GM12878 (cell line): ENCODE results near the gene PCNX4. TPM values are rescaled to one million over a fixed set of nuclear protein-coding genes. Genes with fewer than 3 reads are reported as not detected.

Experiments used
- ATAC-seq: fragments of 200-7000 bp; cut with Tn5 transposase; 3 replicates; pipeline ENCODE4 v1.9.1; 2020; ENCODE audit warnings: mild to moderate bottlenecking, moderate library complexity
- BruUV-seq: library from RNA; stranded (reverse); fragments of 400-500 nt; replicated peaks from 2 replicates; lab custom pipeline; 2021; lab: Mats Ljungman, UMichigan
- CTCF ChIA-PET: fragments of 300-600 bp; sonication (Branson Sonifier 250); formaldehyde crosslinking; extraction: SDS; loops from one replicate; lab custom pipeline; 2021; ENCODE audit warnings: inconsistent platforms; lab: Yijun Ruan, JAX
- POLR2A ChIA-PET: fragments of 350-600 bp; formaldehyde crosslinking; extraction: SDS; loops from one replicate; lab custom pipeline; 2021; ENCODE audit warnings: inconsistent platforms; lab: Charles Lee
- RAD21 ChIA-PET: fragments of 300-600 bp; sonication (Branson Sonifier 250); formaldehyde crosslinking; loops from one replicate; lab custom pipeline; 2023; ENCODE audit warnings: antibody characterized with exemption; ENCODE audit not compliant: unreplicated experiment; lab: Charles Lee
- SMC1A ChIA-PET: fragments of 300-600 bp; sonication (Branson Sonifier 250); formaldehyde crosslinking; loops from one replicate; lab custom pipeline; 2023; ENCODE audit not compliant: unreplicated experiment, uncharacterized antibody; lab: Charles Lee
- DNase-seq: peaks from one replicate; pipeline ENCODE4 v3.0.0-alpha.2; 2011; ENCODE audit warnings: low read depth, low spot score
- FAIRE-seq: peaks from 3 replicates; lab custom pipeline; 2011; peaks lifted over from hg19 to GRCh38; lab: Jason Lieb, UNC
- H2AFZ ChIP-seq: 2 replicates; pipeline ENCODE4 v1.6.0; 2011; ENCODE audit warnings: low read depth, low read length, control low read depth; ENCODE audit not compliant: control insufficient read depth
- H3K27ac ChIP-seq: 2 replicates; pipeline ENCODE4 v1.5.1; 2011; ENCODE audit warnings: control low read depth; ENCODE audit not compliant: control insufficient read depth, insufficient read depth
- H3K27me3 ChIP-seq, 2 experiments: replicated peaks in 1 of 2; 2 replicates each; pipeline versions ENCODE4 v1.6.0 to v1.6.1; 2011; ENCODE audit warnings: low read length in 1 of 2; ENCODE audit not compliant: control insufficient read depth in 2 of 2, insufficient read depth in 2 of 2
- H3K36me3 ChIP-seq, 2 experiments: 2 replicates each; pipeline ENCODE4 v1.5.1; 2011; ENCODE audit warnings: low read length in 1 of 2; ENCODE audit not compliant: control insufficient read depth in 2 of 2, insufficient read depth in 2 of 2
- H3K4me1 ChIP-seq: 2 replicates; pipeline ENCODE4 v1.6.1; 2011; ENCODE audit warnings: mild to moderate bottlenecking, low read length, moderate library complexity, mixed read lengths; ENCODE audit not compliant: control insufficient read depth, insufficient read depth
- H3K4me2 ChIP-seq: 2 replicates; pipeline ENCODE4 v1.6.0; 2011; ENCODE audit warnings: control low read depth; ENCODE audit not compliant: control insufficient read depth, insufficient read depth
- H3K4me3 ChIP-seq: fragments of 200-600 bp; sonication (generic); 2 replicates; pipeline ENCODE4 v1.5.1; 2016
- H3K79me2 ChIP-seq: 2 replicates; pipeline ENCODE4 v1.6.0; 2011; ENCODE audit warnings: low read length; ENCODE audit not compliant: control insufficient read depth, insufficient read depth
- H3K9ac ChIP-seq: 2 replicates; pipeline ENCODE4 v1.8.0; 2011; ENCODE audit warnings: low read length, control low read depth, mixed read lengths; ENCODE audit not compliant: control insufficient read depth, insufficient read depth
- H3K9me3 ChIP-seq: replicated peaks from 3 replicates; pipeline ENCODE4 v1.5.1; 2011; ENCODE audit warnings: mild to moderate bottlenecking, low read length; ENCODE audit not compliant: control insufficient read depth, insufficient read depth
- H4K20me1 ChIP-seq: 2 replicates; pipeline ENCODE4 v1.6.0; 2011; ENCODE audit not compliant: control insufficient read depth, insufficient read depth
- ATF7 ChIP-seq: fragments of 450-650 bp; IDR thresholded peaks from 2 replicates; pipeline ENCODE4 v1.6.1; 2016; ENCODE audit warnings: low read depth, mild to moderate bottlenecking
- CREB1 ChIP-seq: IDR thresholded peaks from 2 replicates; pipeline ENCODE4 v1.6.1; 2012; ENCODE audit warnings: low read depth, mild to moderate bottlenecking, inconsistent platforms
- HCFC1 ChIP-seq: fragments of 150-350 bp; IDR thresholded peaks from 2 replicates; pipeline ENCODE4 v1.6.1; 2014; ENCODE audit warnings: low read length
- HDAC6 ChIP-seq: fragments of 200-600 bp; sonication (generic); IDR thresholded peaks from one replicate; pipeline ENCODE4 v1.8.0; 2017; ENCODE audit warnings: antibody characterized with exemption; ENCODE audit not compliant: unreplicated experiment
- IRF5 ChIP-seq: fragments of 450-650 bp; IDR thresholded peaks from 2 replicates; pipeline ENCODE4 v1.6.1; 2017; ENCODE audit warnings: borderline replicate concordance
- MTA2 ChIP-seq: fragments of 450-650 bp; IDR thresholded peaks from 2 replicates; pipeline ENCODE4 v1.6.1; 2016; ENCODE audit warnings: low read depth, mild to moderate bottlenecking, moderate library complexity
- NR2C1 ChIP-seq: fragments of 450-650 bp; IDR thresholded peaks from 2 replicates; pipeline ENCODE4 v1.6.1; 2017; ENCODE audit warnings: antibody characterized with exemption, mild to moderate bottlenecking, moderate library complexity
- PAX5 ChIP-seq: IDR thresholded peaks from 2 replicates; pipeline ENCODE4 v1.6.1; 2011; ENCODE audit warnings: low read depth, low read length, borderline replicate concordance
- SRF ChIP-seq, 2 experiments: IDR thresholded peaks; 2 replicates each; pipeline ENCODE4 v1.6.1; 2011; ENCODE audit warnings: low read depth in 2 of 2, low read length in 2 of 2, mild to moderate bottlenecking in 1 of 2, moderate library complexity in 1 of 2
- USF1 ChIP-seq: IDR thresholded peaks from 2 replicates; pipeline ENCODE4 v1.6.1; 2011; ENCODE audit warnings: borderline replicate concordance, low read depth, mild to moderate bottlenecking, moderate library complexity, mixed read lengths, low read length; ENCODE audit not compliant: insufficient read depth; ENCODE audit errors: extremely low read length
- USF2 ChIP-seq: IDR thresholded peaks from 2 replicates; pipeline ENCODE4 v1.6.1; 2011; ENCODE audit warnings: low read depth, low read length, improper control_type of control experiment, borderline replicate concordance
- ZBTB33 ChIP-seq: fragments of 450-650 bp; IDR thresholded peaks from 2 replicates; pipeline ENCODE4 v1.6.1; 2017; ENCODE audit warnings: mild to moderate bottlenecking
- ZNF217 ChIP-seq: fragments of 450-650 bp; IDR thresholded peaks from 2 replicates; pipeline ENCODE4 v1.6.1; 2017; ENCODE audit warnings: antibody characterized with exemption, mild to moderate bottlenecking
- WGBS: methylation state at CpG from one replicate; pipeline ENCODE4 v1.1.6; 2016; ENCODE audit warnings: low lambda C conversion rate; ENCODE audit not compliant: insufficient replicate concordance, insufficient coverage; ENCODE audit errors: missing lambda C conversion rate; 5-methylcytosine and 5-hydroxymethylcytosine counted together
- in situ Hi-C: fragments of 300-500 bp; cut with MboI; formaldehyde crosslinking; loops from 9 replicates; pipeline ENCODE4 v1.14.3; 2018; ENCODE audit warnings: mixed read lengths
- intact Hi-C: fragments of 100-400 bp; cut with micrococcal nuclease; formaldehyde crosslinking; loops from one replicate; pipeline ENCODE4 v1.14.2; 2022; ENCODE audit not compliant: unreplicated experiment
- polyA plus RNA-seq, 11 experiments: library from polyadenylated mRNA; depleted of rRNA in 4 of 11; unstranded in 6 of 11; stranded (reverse) in 5 of 11; fragments of >200 nt; fragmentation: Nextera tagmentation in 4 of 11; fragmentation: Illumina TruSeq in 1 of 11; extraction: Ambion mirVana in 4 of 11; extraction: Trizol in 1 of 11; gene quantifications; 1 replicate in 1 of 11; 2 replicates in 10 of 11; pipeline versions ENCODE4 v1.2.1 to v1.2.3, GENCODE V29; 2011 to 2016; ENCODE audit warnings: inconsistent platforms in 2 of 11, missing spikeins in 2 of 11, low read depth in 1 of 11
- total RNA-seq, 4 experiments: library from RNA; depleted of rRNA in 3 of 4; stranded (reverse); fragments of >200 nt in 3 of 4; fragmentation: Illumina TruSeq in 1 of 4; extraction: Trizol in 1 of 4; gene quantifications; 2 replicates each; pipeline versions ENCODE4 v1.2.1 to v1.2.3, GENCODE V29; 2013 to 2021

PCNX4 gene
- total and polyA plus RNA-seq, 10 of the 15 experiments (the other 5 are each of a cell fraction or from before 2014, with no cell fraction given): 13.8 to 56.6 (median 39.4) TPM

- Histone ChIP-seq H3K9me3 (no peaks in the 10 kb centered on the region), H3K27me3 (no peaks in the 10 kb centered on the region), H3K27ac (no peak overlapping the region), H3K4me1 (no peaks in the 10 kb centered on the region), H2AFZ (no peak overlapping the region), H3K4me2 (no peak overlapping the region), H3K4me3 (no peak overlapping the region), H4K20me1 (no peaks in the 10 kb centered on the region), H3K36me3 (no peaks in the 10 kb centered on the region), H3K79me2 (no peaks in the 10 kb centered on the region), H3K9ac (no peak overlapping the region)
- RAD21 ChIA-PET: interaction anchor here (0.7 to 1.8 kb wide), 3 partner anchors 11 to 112 kb away, joined by 3 to 14 read pairs (median 3); no protein-coding TSS in a partner anchor
- CTCF ChIA-PET: interaction anchor here (0.7 to 3.4 kb wide), 6 partner anchors 8 to 205 kb away, joined by 3 to 34 read pairs (median 3); no protein-coding TSS in a partner anchor
- intact Hi-C loops: no loop called here
- 25% methylated on average over 2 of the region's 2 CpGs for WGBS
- POLR2A ChIA-PET: interaction anchor here (0.9 to 1.1 kb wide), 2 partner anchors 11 to 82 kb away, joined by 3 read pairs; no protein-coding TSS in a partner anchor
- no peak for TF ChIP-seq PAX5
- TF ChIP-seq USF1: no peak
- TF ChIP-seq SRF (IDR thresholded peaks at IDR 0.05; ENCODE audit: low read depth in 2 of 2, low read length in 2 of 2): no peak
- TF ChIP-seq CREB1: no peak
- no peak for TF ChIP-seq NR2C1
- no peak for TF ChIP-seq ZNF217
- no peak for TF ChIP-seq USF2
- TF ChIP-seq MTA2: no peak
- TF ChIP-seq ATF7: no peak
- no peak for TF ChIP-seq HCFC1
- TF ChIP-seq IRF5: no peak
- TF ChIP-seq ZBTB33: no peak
- no peak for TF ChIP-seq HDAC6
- in situ Hi-C loops: loop anchor here (25.0 kb wide), 1 partner anchor 684 kb away; the partner anchor contains the start of genes JKAMP and L3HYPDH
- no peak for FAIRE-seq
- ATAC-seq: peak; percentile 36; the same call in 2 of the 3 replicates
- SMC1A ChIA-PET: interaction anchor here (2.1 to 3.8 kb wide), 3 partner anchors 10 to 207 kb away, joined by 6 to 46 read pairs (median 6); no protein-coding TSS in a partner anchor
- BruUV-seq: no TSS peak
- no peak for DNase-seq
Measured at GRCh38 chr14:60171690-60172089, 80.0 kb downstream of the PCNX4 start.
